ENCODE results near the gene KCND3.

- no peak for TF ChIP-seq CTCF (conservative IDR thresholded peaks at IDR 0.05; ENCODE audit: low read depth, low read length)
- TF ChIP-seq POLR2A (IDR thresholded peaks at IDR 0.05; ENCODE audit: low read depth, low read length) = no peak
- no peak for TF ChIP-seq MAFK (IDR thresholded peaks at IDR 0.05; ENCODE audit: low read depth, low read length)
- no peak for TF ChIP-seq RAD21 (IDR thresholded peaks at IDR 0.05; ENCODE audit: low read length)
- no peak for TF ChIP-seq USF2 (IDR thresholded peaks at IDR 0.05; ENCODE audit: low read depth, low read length)
- no peak for TF ChIP-seq ELK1 (IDR thresholded peaks at IDR 0.05; ENCODE audit: borderline replicate concordance, low read depth, low read length)
- TF ChIP-seq MAZ (IDR thresholded peaks at IDR 0.05; ENCODE audit: borderline replicate concordance, low read depth, low read length) = no peak
- TF ChIP-seq CHD1 (IDR thresholded peaks at IDR 0.05; ENCODE audit: low read depth, low read length) = no peak
Measured at GRCh38 chr1:111906816-111907215, 82.7 kb downstream of the KCND3 start.

Measured in IMR-90 (cell line).